ENCODE data around the gene KCNH3.
"Not testable (repeated sequence)": the region's sequence is repeated elsewhere in the genome, so short reads cannot be mapped to it uniquely, and the experiment has no call there.

The KCNH3 gene, protein sequence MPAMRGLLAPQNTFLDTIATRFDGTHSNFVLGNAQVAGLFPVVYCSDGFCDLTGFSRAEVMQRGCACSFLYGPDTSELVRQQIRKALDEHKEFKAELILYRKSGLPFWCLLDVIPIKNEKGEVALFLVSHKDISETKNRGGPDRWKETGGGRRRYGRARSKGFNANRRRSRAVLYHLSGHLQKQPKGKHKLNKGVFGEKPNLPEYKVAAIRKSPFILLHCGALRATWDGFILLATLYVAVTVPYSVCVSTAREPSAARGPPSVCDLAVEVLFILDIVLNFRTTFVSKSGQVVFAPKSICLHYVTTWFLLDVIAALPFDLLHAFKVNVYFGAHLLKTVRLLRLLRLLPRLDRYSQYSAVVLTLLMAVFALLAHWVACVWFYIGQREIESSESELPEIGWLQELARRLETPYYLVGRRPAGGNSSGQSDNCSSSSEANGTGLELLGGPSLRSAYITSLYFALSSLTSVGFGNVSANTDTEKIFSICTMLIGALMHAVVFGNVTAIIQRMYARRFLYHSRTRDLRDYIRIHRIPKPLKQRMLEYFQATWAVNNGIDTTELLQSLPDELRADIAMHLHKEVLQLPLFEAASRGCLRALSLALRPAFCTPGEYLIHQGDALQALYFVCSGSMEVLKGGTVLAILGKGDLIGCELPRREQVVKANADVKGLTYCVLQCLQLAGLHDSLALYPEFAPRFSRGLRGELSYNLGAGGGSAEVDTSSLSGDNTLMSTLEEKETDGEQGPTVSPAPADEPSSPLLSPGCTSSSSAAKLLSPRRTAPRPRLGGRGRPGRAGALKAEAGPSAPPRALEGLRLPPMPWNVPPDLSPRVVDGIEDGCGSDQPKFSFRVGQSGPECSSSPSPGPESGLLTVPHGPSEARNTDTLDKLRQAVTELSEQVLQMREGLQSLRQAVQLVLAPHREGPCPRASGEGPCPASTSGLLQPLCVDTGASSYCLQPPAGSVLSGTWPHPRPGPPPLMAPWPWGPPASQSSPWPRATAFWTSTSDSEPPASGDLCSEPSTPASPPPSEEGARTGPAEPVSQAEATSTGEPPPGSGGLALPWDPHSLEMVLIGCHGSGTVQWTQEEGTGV

DNA sequence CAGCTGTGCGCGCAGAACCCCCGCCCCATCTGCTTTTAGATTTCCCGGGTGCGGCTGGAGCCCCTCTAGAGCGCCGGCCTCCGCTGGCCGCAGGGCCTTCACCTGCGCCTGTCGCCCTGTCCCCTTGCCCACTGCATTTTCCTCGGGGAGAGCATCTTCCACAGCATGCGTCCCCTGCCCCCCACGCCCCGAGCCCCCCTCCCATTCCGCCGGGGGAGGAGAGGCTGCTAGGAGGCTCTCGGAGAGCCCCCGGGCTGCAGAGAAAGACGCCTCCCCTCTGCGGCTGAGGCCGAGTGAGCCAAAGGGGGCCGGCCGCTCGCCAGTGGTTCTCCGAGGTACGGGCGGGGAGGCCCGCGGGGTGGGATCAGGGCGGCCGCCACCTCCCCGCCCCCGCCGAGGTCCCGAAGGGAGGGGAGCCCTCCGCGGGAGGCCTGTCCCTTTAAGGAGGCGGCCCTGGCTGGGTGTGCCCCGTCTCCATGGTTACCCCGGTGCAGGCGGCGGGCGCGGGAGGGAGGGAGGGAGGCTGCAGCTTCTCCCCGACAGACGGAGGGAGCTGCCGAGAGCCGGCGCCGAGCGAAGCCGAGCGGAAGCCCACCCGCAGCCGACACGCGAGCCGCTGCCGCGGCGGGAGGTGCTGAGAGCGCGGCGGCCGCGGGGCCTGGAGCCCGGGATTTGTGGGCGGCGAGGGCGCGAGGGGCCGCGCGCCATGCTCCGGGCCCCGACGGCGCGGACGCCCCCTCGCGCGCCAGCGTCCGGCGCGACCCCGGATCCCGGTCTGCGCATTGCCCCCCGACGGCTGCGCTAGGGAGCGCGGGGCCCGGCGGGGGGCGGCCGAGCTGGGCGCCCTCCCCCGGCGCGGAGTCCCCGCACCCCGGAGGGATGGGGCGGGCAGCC, at the start of gene KCNH3:
KCNH3 (plus strand) TSS at position 521 of the 894 bp plus-strand sequence. CDS start 387 bp downstream, outside the sequence.
- peak; percentile 58 for DNase-seq (ENCODE audit: low read depth)

DNA sequence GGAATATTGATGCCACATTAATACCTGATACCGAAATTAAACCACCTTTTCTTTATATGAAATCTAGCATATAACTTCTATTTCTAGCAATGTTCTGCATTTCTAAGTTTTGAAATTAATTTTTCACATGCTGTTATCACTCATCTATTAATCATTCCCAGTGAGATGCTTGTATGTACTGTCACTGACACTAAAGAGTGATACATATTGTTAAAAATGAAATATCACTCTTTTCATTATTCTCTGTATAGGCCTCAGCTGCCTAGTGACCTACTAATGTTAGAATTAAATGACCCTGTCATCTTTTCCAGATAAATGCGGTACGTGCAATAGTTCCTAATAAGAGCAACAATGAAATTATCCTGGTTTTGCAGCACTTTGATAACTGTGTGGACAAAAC, 49.7 kb upstream of the KCNH3 start:
- DNase-seq (ENCODE audit: low read depth) = no peak

DNA sequence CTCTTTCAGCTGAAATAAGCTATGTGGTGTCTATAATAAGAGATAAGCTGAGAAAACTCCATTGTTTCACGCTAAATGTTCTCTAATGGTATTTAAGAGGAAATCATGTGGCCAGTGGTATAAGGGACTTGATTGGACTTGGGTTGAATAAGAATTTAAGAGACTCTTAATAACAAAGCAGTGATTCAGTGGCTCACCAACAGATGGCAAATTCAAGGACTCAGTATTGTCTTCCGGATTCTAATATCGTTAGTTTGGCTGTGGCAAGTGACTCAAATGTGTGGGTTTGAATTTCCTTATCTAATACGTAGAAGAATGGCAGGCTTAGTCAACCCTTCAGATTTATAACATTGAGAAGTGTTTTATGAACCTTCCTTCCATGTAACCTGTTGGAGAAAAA, 49.1 kb upstream of the KCNH3 start:
- DNase-seq (ENCODE audit: low read depth) = no peak

DNA sequence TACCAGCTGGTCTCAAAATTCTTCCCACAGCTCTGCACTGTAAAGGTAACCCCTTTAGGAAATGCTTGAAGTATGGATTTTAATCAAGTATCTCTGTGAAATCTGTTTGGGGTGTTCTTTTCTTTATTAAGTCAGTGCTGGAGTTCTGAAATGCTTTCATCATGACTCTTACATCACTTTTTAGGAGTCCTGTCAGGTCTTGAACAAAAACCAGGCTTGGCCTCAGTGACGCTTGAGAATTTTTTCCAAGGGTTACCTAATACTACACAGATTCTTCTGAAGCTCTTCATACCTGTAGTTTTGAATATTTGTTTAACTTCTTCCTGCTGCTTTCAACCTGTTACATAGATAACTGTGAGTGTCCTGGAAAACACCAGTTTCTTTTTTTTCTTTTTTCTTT, 47.0 kb upstream of the KCNH3 start:
- no peak for DNase-seq (ENCODE audit: low read depth)

DNA sequence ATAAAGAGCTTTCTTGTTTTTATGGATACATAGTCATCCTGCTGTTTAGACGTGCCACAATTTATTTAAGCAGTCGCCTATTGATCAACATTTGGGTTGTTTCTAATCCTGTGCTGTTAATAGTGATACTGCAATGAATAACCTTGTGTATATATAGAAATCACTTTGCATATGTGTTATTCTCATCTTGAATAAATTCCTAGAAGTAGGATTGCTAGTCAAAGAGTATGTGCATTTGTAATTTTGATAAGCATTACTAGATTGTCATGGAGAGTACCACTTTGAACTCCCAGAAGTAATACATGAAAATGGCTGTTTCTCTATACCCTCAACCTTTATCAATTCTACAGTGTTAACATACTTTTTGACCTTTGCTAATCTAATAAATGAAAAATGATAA, 44.9 kb upstream of the KCNH3 start:
- no peak for DNase-seq (ENCODE audit: low read depth)

DNA sequence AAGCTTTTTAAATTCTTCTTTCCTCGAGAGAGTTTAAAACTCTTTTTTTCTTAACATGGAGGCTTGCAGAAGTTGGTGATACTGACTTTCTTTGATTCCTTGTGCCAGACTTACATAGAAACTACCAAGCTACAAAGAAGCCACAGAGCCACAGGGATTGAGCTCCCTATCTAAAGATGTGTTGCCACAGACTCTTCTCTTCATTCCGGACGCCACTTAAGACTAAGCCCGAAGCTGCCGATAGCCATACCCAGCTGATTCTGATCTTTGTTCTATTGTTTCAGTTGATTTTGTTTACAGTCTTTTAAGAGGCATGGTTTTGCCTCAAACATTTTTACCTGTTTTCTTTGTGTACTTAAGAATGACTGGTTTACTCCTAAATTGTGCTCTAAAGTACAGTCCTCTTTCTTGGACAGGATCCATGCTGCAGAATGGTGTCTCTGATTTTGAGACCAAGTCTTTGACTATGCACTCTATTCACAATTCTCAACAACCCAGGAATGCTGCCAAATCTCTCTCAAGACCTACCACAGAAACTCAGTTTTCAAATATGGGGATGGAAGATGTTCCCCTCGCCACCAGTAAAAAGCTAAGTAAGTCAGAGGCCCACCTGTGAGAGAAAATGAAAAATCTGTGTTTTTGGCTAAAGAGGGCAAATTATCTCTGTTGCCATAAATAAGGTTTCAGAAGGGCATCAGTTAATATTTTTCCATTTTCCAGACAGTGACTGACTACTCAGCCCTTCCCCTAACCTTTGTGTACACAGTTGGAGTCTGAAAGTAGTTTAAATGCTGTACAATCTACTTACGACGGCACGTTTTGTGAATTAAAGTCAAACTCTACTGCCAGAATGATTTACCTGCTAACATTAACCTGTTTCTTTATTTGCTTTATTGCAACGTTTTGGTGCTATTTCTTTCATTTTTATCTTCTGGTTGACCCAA, 42.1 kb upstream of the KCNH3 start:
- DNase-seq (ENCODE audit: low read depth) = no peak

DNA sequence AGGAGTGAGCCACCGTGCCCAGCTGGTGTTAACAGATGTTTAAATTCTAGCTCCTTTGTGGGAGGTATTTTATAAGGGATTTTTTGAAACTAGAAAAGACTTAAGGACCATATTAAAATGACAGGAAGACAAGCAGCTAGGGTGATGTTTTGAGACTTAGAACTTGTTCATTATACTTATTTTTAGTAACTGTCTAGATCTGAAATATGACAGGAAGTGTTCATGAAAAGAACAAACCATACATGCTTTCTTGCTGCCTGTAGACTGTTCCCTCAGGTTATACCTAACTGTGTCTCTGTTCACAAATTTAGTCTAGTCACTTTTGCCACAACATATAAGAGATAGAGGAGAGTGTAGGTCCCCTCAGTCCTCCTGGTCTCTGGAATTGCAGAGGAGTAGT, 36.9 kb upstream of the KCNH3 start:
- no peak for DNase-seq (ENCODE audit: low read depth)

DNA sequence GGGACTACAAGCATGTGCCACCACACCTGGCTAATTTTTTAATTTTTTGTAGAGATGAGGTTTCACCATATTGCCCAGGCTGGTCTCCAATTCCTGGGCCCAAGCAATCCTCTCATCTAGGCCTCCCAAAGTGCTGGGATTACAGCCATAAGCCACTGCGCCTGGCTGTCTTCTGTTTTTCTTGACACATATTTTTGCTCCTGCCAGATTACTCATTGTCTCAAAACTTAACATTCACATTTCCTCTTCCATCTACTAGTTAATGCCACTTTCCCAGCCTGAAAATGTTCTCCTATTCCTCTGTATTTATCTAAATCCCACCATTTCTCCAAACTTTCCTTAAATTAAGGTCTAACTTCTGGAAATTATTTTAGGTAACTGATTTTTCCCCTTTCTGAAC, 36.2 kb upstream of the KCNH3 start:
- no peak for DNase-seq (ENCODE audit: low read depth)

DNA sequence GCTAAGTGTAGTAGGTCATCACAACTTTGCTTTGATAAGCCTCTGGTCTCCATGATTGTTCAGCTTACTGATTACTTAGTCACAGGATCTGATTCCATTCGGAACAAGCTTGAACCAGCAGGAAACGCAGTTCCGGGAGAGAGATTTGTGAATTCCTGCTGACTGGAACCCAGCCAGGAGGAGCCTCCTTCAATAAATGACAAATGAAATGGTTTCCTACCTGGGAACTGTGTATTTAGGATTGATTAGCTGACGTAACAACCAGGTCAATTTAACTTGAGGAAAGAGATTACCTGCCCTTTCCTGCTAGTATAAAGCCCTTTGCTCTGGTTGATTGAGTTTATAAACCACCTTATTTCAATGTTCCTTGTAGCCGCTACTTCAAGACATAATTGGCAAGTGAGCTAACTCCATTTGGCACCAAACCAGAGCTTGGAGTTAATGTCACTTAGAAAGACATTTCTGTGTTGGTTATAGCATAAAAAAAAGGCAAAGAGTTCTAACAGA, 35.1 kb upstream of the KCNH3 start:
- DNase-seq (ENCODE audit: low read depth) = no peak

DNA sequence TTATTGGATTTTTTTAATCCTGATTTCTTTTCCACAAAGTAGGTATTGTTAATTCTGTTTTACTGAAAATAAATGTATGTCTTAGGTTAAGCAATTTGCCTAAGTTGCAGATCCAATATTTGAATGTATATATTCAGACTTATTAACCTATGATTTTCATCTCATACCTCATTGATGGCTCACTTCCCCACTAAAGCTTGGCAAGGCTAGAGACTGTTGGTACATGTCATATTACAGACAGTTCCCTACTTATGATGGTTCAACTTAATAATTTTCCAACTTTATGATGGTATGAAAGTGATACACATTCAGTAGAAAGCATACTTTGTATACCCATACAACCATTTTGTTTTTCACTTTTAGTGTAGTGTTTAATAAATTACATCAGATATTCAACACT, 33.2 kb upstream of the KCNH3 start:
- DNase-seq (ENCODE audit: low read depth) = no peak

DNA sequence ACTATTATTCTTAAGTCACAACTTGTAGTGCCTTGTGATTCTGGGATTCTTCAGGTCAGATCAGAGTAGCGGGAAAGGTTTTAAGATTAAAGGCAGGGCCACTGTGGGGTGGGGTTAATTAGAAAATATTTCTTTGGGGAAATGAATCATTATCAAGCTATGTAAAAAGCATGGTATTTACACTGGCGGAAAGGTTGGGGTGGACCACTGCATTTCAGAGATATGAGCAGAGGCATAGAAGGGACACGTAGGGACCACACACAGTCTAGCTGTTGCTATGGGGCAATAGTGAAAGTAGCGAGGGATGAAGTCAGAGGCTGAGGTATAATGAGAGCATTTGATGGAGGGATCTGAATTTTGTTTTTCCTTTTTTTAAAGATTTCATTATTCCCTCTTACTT, 31.7 kb upstream of the KCNH3 start:
- DNase-seq (ENCODE audit: low read depth) = no peak

DNA sequence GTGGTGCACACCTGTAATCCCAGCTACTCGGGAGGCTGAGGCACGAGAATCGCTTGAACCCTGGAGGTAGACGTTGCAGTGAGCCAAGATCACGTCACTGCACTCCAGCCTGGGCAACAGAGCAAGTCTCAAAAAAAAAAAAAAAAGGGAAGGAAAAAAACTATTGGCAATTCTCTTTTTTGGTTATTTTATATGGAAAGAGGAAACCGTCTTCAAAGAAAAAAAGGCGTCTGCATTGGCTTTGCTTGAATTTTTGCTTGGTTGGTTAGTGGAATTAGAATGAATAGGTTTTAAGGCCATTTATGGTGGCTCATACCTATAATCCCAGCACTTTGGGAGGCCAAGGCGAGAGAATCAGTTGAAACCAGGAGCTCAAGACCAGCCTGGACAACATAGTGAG, 29.1 kb upstream of the KCNH3 start:
- DNase-seq (ENCODE audit: low read depth) = not testable (repeated sequence)

DNA sequence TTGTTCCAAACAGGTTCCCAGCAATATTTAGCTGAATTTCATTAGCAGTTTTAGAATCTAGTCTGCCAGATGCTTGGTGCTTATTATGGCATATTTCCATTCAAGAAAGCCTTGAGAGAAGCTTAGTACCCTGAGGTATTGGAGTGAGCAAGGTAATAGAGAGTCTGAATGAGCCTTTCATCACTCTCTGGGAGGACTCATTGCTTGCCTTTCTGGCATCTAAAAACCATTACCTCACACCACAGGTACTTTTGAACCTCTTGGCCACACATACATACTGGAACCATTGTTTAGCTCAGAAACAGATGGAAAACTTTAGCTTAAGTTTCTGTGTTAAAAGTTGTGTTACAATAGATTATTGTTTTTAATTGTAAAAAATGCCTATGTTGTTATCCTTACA, 27.4 kb upstream of the KCNH3 start:
- DNase-seq (ENCODE audit: low read depth) = no peak

DNA sequence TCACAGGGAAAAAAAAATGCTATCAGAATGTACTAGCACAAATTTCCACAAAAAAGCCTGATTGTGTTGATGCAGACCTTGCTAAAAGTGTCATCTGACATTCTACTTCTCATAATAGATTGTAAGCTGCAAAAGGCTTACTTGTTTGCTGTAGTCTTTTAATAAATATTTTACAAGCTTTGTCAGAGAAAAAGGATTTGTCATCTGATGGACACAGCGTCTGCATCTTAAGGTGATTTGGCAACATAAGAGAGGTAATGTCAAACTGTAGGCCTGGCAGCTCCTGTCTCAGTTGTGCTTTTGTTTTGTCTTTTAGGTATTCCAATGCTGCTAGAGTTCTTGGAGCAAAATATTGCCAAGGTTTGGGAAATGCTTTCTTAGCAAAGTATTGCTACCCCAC, 26.3 kb upstream of the KCNH3 start:
- no peak for DNase-seq (ENCODE audit: low read depth)

DNA sequence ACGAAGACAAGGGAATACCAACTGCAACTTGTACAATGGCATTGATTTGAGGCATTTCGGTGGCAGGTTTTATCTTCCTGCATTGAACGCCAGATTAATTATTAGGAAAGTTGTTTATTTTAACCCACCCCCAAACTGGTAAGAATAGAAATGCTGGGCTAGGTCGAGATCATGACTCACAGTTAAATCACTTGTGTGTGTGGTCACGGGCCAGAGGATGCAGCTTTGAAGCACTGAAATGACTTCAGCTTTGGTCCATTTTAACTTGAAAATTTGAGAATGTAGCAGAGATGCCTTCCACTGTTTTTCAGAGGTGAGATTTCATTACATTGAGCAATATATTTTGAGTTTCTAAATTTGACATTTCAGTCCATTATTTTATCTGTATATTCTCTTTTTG, 23.6 kb upstream of the KCNH3 start:
- DNase-seq (ENCODE audit: low read depth) = no peak

DNA sequence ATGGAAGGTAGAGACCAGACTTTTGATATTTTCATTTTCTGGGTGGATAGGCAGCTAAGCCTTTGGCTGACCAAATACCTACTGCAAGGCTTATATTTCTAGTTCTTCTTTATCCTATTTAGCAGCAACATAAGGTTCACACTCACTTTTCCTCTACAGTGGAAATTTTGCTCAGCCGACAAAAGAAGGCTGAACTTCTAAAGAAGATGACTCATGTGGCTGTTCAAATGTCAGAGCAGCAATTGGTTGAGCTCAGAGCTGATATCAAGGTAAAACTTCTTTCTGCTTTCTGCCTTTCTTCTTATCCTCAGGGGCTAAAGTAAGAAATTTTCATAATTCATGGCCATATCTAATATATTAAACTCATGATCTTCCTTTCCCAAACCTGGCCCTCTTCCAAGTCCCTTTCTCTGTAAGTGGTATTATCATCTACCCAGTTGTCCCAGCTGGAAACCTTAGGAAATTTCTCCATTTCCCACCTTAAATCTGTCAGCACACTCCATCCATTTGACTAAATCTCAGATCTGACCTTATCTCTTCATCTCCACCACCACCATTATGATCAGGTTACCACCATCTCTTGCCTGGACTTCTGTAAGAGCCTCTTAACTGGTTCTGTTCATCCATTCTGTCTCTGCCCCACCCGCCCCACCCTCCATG, 19.8 kb upstream of the KCNH3 start:
- DNase-seq (ENCODE audit: low read depth) = no peak

DNA sequence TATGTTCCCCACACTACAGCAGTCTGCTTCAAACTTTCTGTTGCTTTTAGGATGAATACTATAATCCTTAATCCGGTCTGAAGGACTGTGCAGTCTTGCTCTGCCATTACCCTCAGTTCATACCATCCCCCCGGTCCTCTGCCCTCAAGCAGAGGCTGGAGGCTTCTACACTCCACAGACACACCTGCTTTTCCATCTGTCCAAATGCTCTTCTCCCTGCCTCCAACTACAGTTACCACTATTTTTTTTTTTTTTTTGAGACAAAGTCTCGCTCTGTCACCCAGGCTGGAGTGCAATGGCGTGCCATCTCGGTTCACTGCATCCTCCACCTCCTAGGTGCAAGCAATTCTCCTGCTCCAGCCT, 19.3 kb upstream of the KCNH3 start:
- DNase-seq (ENCODE audit: low read depth) = no peak

DNA sequence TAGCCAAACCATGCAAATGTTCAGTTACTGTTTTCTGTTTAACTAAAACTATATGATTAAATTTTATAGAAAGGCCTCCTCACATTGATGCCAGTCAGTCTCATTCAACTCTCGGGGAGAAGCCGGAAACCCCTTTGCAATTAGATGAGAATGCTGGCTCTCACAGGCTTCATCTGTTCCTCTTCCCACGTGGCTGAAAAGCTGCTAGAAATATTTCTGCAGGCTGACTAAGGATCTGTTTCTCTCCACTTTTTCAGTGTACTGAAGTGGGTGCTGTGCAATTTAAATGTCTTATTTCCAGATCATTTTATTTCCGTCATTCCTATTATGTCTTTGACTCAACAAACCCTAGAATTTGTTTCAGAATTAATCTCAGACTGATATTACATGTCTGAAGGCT, 17.4 kb upstream of the KCNH3 start:
- no peak for DNase-seq (ENCODE audit: low read depth)

DNA sequence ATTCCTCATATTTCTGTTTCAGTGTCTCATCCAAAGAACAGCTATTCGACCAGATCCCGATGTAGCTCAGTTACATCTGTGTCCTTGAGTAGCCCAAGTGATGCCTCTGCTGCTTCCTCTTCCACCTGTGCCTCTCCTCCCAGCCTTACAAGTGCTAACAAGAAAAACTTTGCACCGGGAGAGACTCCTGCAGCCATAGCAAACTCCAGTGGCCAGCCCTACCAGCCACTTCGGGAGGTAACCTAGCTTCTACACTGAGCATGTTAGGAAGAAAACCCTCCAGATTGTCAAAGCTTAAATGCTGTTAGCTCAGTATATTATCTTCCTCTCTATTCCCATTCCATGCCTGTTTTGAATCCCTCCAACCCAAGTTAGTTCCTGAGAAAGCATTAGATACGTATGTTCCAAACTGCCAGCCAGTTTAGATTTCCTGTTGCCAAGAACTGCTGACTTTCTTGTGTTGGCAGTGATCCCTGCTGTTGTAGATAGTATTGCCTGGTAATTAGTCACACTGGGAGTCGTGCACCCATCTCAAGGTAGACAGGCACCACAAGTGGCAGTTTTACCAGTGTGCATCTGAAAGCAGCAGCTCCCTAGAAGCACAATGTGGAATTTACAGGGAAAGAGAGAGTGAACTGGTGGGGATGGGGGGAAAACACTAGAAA, 14.0 kb upstream of the KCNH3 start:
- no peak for DNase-seq (ENCODE audit: low read depth)
